IMR-90 (cell line): ENCODE data around the gene PRKD3.

ENCODE experiments used
- CEBPB ChIP-seq: IDR thresholded peaks from 2 replicates; pipeline ENCODE4 v1.6.1; 2012; ENCODE audit warnings: low read depth, low read length, improper control_type of control experiment
- CHD1 ChIP-seq: IDR thresholded peaks from 2 replicates; pipeline ENCODE4 v1.6.1; 2012; ENCODE audit warnings: low read depth, low read length, improper control_type of control experiment
- FOS ChIP-seq: fragments of 150-350 bp; IDR thresholded peaks from 2 replicates; pipeline ENCODE4 v1.6.1; 2016; ENCODE audit warnings: low read depth, low read length
- MAFK ChIP-seq: IDR thresholded peaks from 2 replicates; pipeline ENCODE4 v1.6.1; 2012; ENCODE audit warnings: low read depth, low read length, improper control_type of control experiment
- MAZ ChIP-seq: IDR thresholded peaks from 2 replicates; pipeline ENCODE4 v1.6.1; 2012; ENCODE audit warnings: low read depth, mild to moderate bottlenecking, low read length, improper control_type of control experiment, moderate library complexity, borderline replicate concordance
- MXI1 ChIP-seq: IDR thresholded peaks from 2 replicates; pipeline ENCODE4 v1.6.1; 2012; ENCODE audit warnings: low read depth, mild to moderate bottlenecking, low read length, moderate library complexity, borderline replicate concordance
- POLR2A ChIP-seq: IDR thresholded peaks from 2 replicates; pipeline ENCODE4 v1.6.1; 2012; ENCODE audit warnings: mild to moderate bottlenecking, low read depth, low read length
- RAD21 ChIP-seq: IDR thresholded peaks from 2 replicates; pipeline ENCODE4 v1.6.1; 2012; ENCODE audit warnings: low read length, improper control_type of control experiment
- RCOR1 ChIP-seq: IDR thresholded peaks from 2 replicates; pipeline ENCODE4 v1.6.1; 2012; ENCODE audit warnings: mild to moderate bottlenecking, low read length, improper control_type of control experiment; ENCODE audit not compliant: insufficient replicate concordance
- RFX5 ChIP-seq: IDR thresholded peaks from 2 replicates; pipeline ENCODE4 v1.8.0; 2012; ENCODE audit warnings: low read depth, mild to moderate bottlenecking, low read length, moderate library complexity
- SMC3 ChIP-seq: fragments of 150-350 bp; IDR thresholded peaks from 2 replicates; pipeline ENCODE4 v1.6.1; 2016; ENCODE audit warnings: low read depth, mild to moderate bottlenecking, antibody characterized with exemption, low read length, moderate library complexity
- TF ChIP-seq, protein P1 (sequence below): conservative IDR thresholded peaks from 2 replicates; pipeline ENCODE4 v1.5.1; 2012; ENCODE audit warnings: mild to moderate bottlenecking, low read depth, low read length, improper control_type of control experiment
- TF ChIP-seq, protein P2 (sequence below): fragments of 150-350 bp; IDR thresholded peaks from 2 replicates; pipeline ENCODE4 v1.6.1; 2017; ENCODE audit warnings: mild to moderate bottlenecking, antibody characterized with exemption, low read length, low read depth
- TF ChIP-seq, protein P3 (sequence below): fragments of 150-350 bp; IDR thresholded peaks from 2 replicates; pipeline ENCODE4 v1.6.1; 2016; ENCODE audit warnings: low read depth, mild to moderate bottlenecking, low read length, moderate library complexity, borderline replicate concordance

DNA sequence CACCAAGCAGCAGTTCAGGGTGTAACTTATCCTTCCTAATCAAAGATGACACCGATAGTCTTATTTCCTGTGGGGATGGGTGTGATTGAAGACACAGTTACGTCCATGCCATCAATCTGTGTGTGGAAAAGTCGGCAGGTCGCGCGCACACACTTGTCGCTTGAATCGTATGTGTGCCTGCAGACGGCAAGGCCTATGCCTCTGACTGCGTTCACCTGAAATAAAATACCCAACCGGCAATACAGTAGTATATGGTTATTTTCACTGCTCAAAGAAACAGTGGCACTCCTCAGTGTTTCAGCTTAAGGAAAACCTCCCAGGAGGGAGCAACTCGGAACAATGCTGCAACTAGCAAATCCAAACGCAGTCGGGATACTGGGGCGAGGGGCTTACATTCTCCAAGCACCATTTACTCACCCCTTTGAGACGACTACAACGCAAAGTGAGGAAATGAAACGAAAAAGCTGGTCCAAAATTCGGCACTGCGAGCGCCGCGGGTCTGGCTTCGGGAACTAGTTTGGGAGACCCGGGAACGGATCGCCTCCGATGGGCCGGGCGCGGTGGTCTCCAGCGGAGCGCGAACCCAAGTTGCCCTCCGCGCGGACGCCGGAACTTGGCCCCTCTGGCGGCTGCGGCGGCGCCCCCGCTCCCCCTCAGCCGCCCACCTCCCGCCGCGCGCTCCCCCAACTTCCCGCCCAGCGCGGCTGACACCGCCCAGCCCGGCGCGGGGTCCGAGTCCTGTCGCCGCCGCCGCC lies 675 bp downstream of the PRKD3 start:
- TF ChIP-seq, protein P1, sequence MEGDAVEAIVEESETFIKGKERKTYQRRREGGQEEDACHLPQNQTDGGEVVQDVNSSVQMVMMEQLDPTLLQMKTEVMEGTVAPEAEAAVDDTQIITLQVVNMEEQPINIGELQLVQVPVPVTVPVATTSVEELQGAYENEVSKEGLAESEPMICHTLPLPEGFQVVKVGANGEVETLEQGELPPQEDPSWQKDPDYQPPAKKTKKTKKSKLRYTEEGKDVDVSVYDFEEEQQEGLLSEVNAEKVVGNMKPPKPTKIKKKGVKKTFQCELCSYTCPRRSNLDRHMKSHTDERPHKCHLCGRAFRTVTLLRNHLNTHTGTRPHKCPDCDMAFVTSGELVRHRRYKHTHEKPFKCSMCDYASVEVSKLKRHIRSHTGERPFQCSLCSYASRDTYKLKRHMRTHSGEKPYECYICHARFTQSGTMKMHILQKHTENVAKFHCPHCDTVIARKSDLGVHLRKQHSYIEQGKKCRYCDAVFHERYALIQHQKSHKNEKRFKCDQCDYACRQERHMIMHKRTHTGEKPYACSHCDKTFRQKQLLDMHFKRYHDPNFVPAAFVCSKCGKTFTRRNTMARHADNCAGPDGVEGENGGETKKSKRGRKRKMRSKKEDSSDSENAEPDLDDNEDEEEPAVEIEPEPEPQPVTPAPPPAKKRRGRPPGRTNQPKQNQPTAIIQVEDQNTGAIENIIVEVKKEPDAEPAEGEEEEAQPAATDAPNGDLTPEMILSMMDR = no peak
- TF ChIP-seq POLR2A (no peak), RFX5 (no peak), MXI1 (no peak), CEBPB (no peak), MAZ (no peak), FOS (no peak), SMC3 (no peak), MAFK (no peak), RAD21 (no peak), RCOR1 (no peak), CHD1 (0 out of 2 replicates have a peak, but pooled peaks have one; percentile 62)
- TF ChIP-seq, protein P2, sequence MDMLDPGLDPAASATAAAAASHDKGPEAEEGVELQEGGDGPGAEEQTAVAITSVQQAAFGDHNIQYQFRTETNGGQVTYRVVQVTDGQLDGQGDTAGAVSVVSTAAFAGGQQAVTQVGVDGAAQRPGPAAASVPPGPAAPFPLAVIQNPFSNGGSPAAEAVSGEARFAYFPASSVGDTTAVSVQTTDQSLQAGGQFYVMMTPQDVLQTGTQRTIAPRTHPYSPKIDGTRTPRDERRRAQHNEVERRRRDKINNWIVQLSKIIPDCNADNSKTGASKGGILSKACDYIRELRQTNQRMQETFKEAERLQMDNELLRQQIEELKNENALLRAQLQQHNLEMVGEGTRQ = no peak
- TF ChIP-seq, protein P3, sequence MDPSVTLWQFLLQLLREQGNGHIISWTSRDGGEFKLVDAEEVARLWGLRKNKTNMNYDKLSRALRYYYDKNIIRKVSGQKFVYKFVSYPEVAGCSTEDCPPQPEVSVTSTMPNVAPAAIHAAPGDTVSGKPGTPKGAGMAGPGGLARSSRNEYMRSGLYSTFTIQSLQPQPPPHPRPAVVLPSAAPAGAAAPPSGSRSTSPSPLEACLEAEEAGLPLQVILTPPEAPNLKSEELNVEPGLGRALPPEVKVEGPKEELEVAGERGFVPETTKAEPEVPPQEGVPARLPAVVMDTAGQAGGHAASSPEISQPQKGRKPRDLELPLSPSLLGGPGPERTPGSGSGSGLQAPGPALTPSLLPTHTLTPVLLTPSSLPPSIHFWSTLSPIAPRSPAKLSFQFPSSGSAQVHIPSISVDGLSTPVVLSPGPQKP = no peak
